ENCODE data around the gene TXNDC17. TPM values are rescaled to one million over a fixed set of nuclear protein-coding genes. Genes with fewer than 3 reads are reported as not detected.
A peak's percentile ranks its signal among the peaks of the same experiment; 100 is the strongest.

TXNDC17 gene
- total and polyA plus RNA-seq, 2 experiments from 2014 or later = 128 to 467 TPM

DNA sequence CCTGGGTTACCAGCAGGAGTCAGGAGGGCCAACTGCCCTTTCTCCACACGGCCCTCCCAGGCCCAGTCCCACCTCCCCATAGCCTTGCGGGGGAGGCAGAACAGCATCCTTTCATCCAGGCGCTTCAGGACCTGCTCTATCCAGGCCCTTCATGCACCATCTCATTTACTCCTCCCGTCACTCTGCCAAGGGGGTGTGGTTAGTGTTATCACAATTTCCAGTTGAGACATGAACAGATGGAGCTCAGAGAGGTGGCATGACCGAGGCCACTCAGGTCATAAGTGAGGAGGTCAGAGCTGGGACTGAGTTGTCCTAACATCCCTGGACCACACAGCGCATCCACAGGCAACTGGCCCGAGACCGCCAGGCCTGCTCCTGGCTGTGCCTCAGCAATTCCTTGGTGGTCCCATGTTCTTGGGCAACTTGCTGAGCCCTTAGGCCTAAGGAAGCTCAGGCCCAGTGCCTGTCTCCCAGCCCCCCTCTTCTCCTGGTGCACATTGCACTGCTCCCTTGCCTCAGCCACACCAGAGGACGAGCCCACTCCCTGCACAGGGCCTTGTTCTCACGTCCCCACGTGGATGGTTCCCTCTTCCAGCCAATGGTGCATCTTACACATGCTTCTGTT is 34.5 kb downstream of the TXNDC17 start:
- Histone ChIP-seq H3K4me3 (no peak overlapping the region), H3K27ac (no peak overlapping the region), H3K36me3 (no peaks in the 10 kb centered on the region), H3K27me3 (no peaks in the 10 kb centered on the region), H3K4me1 (ENCODE audit: low read depth) (no peaks in the 10 kb centered on the region), H3K9me3 (ENCODE audit: low read depth) (no peaks in the 10 kb centered on the region)
- no peak for DNase-seq (ENCODE audit: low read depth in 1 of 2, low spot score in 1 of 2)
- TF ChIP-seq, protein P1, sequence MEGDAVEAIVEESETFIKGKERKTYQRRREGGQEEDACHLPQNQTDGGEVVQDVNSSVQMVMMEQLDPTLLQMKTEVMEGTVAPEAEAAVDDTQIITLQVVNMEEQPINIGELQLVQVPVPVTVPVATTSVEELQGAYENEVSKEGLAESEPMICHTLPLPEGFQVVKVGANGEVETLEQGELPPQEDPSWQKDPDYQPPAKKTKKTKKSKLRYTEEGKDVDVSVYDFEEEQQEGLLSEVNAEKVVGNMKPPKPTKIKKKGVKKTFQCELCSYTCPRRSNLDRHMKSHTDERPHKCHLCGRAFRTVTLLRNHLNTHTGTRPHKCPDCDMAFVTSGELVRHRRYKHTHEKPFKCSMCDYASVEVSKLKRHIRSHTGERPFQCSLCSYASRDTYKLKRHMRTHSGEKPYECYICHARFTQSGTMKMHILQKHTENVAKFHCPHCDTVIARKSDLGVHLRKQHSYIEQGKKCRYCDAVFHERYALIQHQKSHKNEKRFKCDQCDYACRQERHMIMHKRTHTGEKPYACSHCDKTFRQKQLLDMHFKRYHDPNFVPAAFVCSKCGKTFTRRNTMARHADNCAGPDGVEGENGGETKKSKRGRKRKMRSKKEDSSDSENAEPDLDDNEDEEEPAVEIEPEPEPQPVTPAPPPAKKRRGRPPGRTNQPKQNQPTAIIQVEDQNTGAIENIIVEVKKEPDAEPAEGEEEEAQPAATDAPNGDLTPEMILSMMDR (IDR thresholded peaks at IDR 0.05; ENCODE audit: low read depth, low read length) = no peak

DNA sequence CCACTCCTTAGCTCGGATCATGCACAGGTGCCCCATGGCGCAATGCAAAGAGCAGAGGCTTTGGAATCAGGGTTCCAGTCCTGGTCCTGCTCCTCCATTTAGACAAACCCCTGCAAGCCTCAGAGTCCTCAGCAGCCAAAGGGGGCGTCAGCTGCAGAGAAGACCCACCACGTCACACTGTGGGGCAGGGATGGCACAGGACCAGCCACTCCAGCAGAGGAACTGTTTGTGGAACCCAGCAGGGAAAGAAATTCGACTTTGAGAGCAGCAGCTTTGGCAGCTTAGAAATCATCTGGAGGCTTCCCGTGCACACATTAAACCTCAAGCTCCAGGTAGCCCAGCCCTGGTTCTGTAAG is 35.9 kb downstream of the TXNDC17 start:
- TF ChIP-seq, protein P1 (IDR thresholded peaks at IDR 0.05; ENCODE audit: low read depth, low read length) = no peak
- Histone ChIP-seq H3K27ac (no peak overlapping the region), H3K9me3 (ENCODE audit: low read depth) (no peaks in the 10 kb centered on the region), H3K27me3 (no peaks in the 10 kb centered on the region), H3K36me3 (no peaks in the 10 kb centered on the region), H3K4me3 (no peak overlapping the region), H3K4me1 (ENCODE audit: low read depth) (no peaks in the 10 kb centered on the region)
- DNase-seq (ENCODE audit: low read depth in 1 of 2, low spot score in 1 of 2) = no peak

DNA sequence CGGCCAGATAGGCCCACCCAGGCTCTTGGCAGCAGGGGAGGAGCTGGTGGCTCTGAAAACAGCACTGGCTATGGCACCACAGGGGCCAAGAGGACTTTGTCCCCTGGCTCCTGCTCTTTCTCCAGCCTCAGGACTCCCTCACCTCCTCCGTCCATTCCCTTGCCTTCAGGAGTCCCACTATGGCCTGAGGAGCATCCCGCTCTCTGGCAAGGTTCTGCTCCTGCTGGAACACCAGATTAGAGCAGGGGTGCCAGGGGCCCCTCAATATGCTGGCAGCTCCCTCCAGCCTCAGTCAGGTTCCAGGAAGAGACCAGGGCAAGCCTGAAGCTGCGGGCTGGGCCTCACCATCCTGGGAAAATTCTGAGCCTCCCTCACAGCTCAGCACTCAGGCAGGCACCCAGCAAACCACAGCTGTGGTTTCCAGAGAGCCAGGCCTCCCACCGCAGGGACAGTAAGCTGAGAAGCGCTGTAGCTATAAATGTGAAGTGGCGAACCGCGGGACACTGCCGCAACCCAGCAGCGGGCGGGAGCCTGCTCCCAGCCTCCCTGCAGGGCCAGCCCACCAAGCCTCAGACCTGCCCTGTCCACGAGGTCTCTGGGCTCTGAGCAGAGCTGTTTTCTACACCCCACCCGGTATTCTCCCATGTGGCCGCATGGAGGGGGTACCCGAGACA is 36.4 kb downstream of the TXNDC17 start:
- H3K36me3 ChIP-seq = no peaks in the 10 kb centered on the region
- DNase-seq (ENCODE audit: low read depth in 1 of 2, low spot score in 1 of 2) = peak in 1 of 2 donors; percentile 19
- H3K27ac ChIP-seq = no peak overlapping the region
- H3K4me3 ChIP-seq = no peak overlapping the region
- H3K27me3 ChIP-seq = no peaks in the 10 kb centered on the region
- H3K9me3 ChIP-seq (ENCODE audit: low read depth) = no peaks in the 10 kb centered on the region
- H3K4me1 ChIP-seq (ENCODE audit: low read depth) = no peaks in the 10 kb centered on the region
- TF ChIP-seq, protein P1 (IDR thresholded peaks at IDR 0.05; ENCODE audit: low read depth, low read length) = no peak

DNA sequence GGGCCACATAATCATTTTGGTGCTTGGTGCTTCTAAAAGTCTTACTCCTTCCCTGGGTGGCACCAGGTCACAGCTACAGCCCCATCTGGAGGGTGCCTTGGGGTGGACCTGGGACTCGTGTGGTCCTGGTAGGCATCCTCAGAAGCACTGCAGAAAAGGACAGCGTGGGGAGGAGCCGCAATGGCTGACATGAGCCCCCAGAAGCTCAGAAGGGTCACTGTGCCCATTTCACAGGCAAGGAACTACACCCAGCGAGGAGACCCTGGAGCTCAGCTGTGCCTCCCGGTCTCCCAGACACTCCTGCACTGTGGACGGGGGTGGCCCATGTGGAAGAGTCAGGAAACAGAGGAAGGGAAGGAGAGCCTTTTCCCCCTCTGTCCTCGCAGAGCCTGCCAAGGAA is 37.1 kb downstream of the TXNDC17 start:
- no peaks in the 10 kb centered on the region for H3K27me3 ChIP-seq
- H3K9me3 ChIP-seq (ENCODE audit: low read depth) = no peaks in the 10 kb centered on the region
- H3K4me3 ChIP-seq = no peak overlapping the region
- DNase-seq (ENCODE audit: low read depth in 1 of 2, low spot score in 1 of 2) = no peak
- H3K36me3 ChIP-seq = no peaks in the 10 kb centered on the region
- no peaks in the 10 kb centered on the region for H3K4me1 ChIP-seq (ENCODE audit: low read depth)
- TF ChIP-seq, protein P1 (IDR thresholded peaks at IDR 0.05; ENCODE audit: low read depth, low read length) = no peak
- no peak overlapping the region for H3K27ac ChIP-seq

DNA sequence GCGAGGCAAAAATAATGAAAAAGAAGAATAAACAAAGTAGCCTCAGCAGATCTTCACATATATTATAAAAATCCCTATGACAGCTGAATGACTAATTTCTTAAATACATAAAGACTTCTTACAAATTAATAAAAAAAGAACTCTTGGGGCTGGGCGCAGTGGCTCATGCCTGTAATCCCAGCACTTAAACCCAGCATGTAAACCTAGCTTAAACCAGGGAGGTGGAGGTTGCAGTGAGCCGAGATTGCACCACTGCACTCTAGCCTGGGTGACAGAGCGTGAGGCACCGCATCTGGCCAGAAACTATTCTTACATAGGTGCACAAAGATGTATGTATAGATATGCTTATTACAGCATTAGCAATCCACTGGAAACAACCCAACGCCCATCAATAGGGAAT is 38.4 kb downstream of the TXNDC17 start:
- no peaks in the 10 kb centered on the region for H3K27me3 ChIP-seq
- no peaks in the 10 kb centered on the region for H3K9me3 ChIP-seq (ENCODE audit: low read depth)
- H3K36me3 ChIP-seq = no peaks in the 10 kb centered on the region
- TF ChIP-seq, protein P1 (IDR thresholded peaks at IDR 0.05; ENCODE audit: low read depth, low read length) = no peak
- H3K4me3 ChIP-seq = no peak overlapping the region
- H3K4me1 ChIP-seq (ENCODE audit: low read depth) = no peaks in the 10 kb centered on the region
- DNase-seq (ENCODE audit: low read depth in 1 of 2, low spot score in 1 of 2) = no peak
- no peak overlapping the region for H3K27ac ChIP-seq

All from cardiac muscle cell (in vitro differentiated cells and primary cell).